HS-27A (cell line): ENCODE data around the gene TCF12.
"Not testable (repeated sequence)": the region's sequence is repeated elsewhere in the genome, so short reads cannot be mapped to it uniquely, and the experiment has no call there.

Source experiments
- DNase-seq: peaks from one replicate; pipeline ENCODE4 v3.0.0-alpha.2; 2012; ENCODE audit warnings: low read depth, missing footprints

Gene TCF12

DNA sequence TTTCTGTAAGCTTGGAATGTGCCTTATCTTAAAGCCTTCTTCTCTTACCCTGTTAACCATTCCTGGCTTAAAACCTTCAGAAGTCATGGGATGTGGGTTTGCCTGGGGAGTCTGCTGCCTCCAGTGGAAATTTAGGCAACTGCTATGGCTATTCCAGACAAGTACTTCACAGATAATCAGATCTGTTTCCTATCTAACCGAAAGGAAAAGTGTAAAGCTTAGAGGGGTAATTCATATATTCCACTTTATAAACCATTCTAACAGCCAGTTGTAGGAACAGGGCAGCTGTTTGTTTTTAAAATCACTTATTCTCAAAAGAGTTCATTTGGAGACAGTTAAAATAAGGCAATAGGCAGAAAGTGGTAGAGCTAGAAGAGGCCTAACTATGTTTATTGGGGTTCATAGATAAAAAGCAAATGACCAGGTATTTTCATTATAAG is 219.9 kb downstream of the TCF12 start:
- DNase-seq: peak; percentile 40

DNA sequence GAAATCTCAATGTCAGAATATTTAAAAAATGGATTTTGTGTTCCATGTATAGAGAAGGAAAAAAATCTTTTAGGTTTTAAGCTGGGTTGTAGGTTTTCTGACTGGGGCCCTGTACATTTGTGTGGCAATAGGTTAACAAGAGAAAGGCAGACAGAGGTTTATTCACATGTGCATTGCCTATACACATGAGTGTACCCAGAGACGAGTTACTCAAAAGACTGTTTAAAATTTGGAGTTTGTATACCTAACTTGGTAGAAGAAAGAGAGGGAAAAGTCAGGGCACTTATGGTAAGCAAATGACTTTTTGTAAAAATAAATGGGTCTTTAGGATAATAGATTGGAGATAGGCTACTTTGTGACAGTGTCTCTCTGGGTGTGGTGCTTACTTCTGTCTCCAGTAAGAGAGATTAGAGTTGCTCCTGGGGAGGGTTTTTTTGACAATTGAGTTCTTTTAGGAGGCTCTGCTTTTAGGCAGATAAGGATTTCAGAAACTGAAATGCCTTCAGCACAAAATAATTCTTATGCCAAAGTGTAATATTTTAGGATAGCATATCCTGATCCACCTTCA is 225.2 kb downstream of the TCF12 start:
- no peak for DNase-seq

DNA sequence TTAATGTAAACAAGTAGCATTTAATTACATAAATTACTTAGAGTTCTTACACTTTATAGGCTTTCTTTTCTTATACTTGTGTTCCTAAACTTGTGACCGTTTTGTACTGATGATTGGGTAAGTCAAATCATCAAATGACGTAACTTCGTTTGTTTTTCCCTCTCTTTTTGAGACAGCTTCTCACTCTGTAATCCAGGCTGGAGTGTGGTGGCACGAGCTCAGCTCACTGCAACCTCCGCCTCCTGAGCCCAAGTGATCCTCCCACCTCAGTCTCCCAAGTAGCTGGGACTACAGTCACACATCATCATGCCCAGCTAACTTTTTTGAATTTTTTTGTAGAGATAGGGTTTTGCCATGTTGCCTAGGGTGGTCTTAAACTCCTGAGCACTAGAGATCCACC is 226.0 kb downstream of the TCF12 start:
- no peak for DNase-seq

DNA sequence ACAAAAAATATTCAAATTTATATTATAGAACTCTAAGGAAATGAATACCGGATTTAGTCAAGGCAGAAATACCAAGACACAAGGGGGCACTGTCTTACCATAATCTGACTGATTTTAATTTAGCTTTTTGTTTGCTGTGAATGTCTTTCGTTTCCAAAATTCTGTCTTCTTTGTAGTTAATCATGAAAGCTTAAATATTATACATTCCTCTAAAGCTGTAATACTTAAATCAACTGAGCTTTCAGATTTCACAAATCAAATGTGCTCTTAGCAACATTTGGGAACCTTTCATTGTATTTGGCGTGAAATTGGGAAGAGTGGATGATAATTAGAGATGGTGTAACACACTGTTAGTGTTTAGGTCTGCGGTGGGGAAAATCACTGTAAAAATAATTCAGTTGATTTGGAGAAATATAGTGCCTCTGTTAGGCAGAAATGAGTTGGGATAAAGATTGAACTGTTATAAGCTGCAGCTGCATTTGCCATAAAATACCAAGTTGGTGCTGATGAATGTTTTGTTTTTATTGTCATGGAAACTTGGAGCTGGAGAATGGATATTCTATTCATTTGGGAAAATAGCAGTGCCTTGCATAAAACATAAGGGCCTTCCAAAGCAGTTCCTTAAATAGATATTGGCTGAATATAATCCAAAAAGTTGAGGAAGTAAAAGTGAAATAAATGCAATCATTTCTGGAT is 228.2 kb downstream of the TCF12 start:
- DNase-seq: peak; percentile 41

DNA sequence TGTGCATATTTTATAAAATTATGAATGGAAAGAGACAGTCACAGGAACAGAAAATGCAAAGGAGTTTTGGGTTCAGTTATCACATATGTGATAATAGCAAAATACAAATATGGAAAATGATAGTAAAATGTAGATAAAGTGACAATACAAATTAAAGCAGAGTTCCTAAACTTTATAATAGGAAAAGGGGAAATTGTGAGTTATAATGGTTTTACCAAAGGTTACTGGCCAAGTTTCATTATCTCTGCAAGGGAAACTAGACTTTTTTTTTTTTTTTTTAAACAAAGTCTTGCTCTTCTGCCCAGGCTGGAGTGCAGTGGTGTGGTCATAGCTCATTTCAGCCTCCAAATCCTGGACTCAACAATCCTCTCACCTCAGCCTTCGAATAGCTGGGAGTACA is 229.2 kb downstream of the TCF12 start:
- DNase-seq: no peak

DNA sequence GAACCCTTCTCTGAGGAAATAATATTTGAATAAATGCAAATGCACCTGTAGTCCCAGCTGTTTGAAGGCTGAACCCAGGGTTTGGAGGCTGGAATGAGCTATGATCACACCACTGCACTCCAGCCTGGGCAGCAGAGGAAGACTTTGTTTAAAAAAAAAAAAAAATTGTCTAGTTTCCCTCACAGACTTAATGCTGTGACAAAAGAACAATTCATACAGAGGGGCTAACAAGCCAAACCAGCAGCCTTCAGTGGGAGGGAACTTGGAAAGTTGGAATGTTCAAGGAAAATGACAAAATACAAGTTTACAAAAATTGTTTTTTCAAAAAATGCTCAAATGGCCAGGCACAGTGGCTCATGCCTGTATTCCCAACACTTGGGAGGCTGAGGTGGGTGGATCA is 229.8 kb downstream of the TCF12 start:
- no peak for DNase-seq

DNA sequence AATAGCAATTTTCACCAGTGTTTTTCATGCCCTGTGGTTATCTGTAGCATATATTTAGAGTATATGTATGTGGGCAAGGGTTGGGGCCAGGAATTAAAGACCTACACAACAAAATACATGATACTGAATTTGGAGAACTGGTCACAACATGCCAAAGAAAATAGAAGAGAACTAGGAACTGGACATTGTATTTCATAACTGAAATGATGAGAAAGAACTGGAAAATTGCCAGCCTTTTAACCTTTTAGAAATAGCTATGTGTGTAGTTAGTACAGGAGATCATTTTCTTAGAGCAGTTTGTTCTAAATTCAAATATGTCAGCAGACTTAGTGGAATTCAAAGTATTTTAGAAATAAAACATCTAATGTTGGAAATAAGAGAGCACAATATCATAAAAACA is 230.8 kb downstream of the TCF12 start:
- DNase-seq: no peak

DNA sequence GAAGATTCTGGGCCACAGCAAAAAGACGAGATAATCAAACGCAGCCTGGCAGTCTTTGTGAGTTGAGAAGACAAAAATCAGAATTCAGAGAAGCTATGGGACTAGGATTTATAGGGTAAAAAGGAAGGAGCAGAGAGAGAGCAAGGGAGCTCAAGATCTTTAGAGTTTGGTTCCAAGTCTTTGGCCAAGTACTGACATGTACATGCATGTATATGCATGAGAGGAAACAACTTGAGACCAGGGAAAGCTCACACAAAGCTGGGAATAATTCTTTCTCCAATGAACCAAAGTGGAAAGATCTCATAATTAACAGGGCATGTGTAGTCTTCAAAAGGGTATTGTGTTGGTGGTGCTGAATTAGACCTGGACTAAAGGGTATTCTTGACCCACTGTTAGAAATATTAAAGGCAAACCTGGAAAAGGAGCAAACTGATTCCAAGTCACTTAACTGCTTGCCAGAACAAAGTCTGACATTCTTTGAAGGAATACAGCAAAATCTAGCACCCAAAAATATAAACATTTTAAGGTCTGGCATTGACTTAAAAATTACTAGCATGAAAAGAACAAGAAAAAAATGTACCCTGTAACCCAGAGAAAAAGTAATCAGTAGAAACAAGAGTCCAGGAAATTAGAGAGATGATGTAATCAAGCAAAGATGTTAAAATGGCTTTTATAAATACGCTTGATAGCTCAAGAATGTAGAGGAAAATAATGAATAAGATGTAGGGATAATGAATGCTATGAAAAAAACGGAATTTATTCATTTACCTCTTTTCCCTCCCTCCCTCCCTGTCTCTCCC is 231.8 kb downstream of the TCF12 start:
- DNase-seq: no peak

DNA sequence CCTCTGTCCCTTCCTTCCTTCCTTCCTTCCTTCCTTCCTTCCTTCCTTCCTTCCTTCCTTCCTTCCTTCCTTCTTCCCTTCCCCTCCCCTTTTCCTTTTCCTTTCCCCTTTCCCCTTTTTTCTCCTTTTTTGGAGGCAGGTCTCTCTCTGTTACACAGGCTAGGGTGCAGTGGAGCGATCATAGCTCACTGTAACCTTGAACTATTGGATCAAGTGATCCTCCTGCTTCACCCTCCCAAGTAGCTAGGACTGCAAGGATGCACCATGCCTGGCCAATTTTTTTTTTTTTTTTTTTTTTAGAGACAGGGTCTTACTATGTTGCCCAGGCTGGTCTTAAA is 232.4 kb downstream of the TCF12 start:
- DNase-seq: not testable (repeated sequence)

DNA sequence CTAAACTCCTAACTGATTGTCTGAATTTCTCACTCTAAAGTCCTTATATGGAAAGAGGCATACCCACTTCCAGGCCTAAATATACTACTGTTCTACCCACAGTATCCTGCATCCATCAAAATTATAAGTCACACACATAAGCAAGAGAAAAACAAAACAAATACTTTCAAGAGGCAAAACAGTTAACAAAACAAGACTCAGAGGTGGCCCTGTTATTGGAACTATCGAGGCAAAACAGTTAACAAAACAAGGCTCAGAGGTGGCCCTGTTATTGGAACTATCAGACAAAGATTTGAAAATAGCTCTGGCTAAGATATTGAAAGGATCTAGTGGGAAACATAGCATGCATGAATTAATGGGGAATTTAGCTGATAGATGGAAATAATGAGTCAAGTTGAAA is 233.7 kb downstream of the TCF12 start:
- no peak for DNase-seq

DNA sequence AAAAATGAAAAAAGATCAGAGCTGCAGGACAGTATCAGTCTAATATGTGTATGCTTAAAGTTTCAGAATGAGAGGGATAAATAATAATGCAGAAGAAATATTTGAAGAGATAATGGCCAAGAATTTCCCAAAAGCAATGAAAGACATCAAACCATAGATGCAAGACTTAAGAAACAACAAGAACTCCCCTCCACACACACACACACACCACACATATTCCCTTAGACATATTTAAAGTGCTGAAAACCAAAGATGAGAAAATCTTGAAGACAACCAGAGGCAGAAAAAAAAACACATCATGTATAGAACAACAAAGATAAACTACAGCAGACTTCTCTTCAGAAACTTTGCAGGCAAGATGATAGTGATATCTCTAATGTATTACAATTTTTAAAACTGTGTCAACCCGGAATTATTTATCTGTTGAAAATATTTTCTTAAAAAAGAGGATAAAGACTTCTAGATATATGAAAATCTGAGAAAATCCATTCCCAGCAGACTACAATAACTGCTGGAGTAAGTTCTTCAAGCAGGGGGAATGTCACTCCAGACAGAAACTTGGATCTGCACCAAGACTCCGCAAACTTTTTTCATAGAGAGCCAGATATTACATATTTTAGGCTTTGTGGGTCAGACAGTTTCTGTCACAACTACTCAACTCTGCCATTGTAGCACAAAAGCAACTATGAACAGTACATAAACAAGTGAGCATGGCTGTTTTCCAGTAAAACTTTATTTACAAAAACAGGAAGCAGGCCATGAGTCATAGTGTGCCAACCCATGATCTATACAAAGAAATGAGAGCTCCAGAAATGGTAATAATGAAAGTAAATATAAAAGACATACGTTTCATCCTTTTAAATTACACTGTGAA is 234.5 kb downstream of the TCF12 start:
- no peak for DNase-seq

DNA sequence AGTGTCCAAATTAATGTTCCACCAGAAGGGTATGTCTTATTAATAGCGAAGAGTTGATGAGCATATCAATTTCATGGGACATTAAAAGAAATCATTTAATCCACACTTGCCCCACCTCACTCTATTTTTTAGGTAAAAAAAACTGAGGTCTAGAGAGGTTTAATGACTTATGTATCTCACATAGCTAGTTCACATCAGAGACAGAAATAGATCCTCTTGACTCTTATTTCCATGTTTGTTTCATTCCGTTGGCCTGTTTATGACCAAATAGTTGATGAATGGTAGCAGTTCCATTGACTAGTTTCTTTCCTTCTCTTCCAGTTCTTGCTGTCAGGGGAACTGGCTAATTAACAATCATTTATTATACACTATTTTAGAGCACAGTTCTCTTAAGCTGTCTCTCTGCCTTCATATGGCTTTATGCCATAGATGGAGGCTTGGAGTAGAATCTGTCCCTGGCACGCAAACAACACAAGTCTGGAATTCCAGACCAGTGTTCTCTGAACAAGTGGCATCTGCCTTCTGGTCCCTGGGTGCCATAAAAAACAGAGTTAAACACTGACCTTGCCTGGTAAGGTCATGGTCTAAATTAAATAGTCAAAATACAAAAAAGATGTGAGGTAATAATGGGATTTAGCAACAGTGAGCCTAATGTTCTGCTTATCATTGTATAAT is 237.9 kb downstream of the TCF12 start:
- no peak for DNase-seq

DNA sequence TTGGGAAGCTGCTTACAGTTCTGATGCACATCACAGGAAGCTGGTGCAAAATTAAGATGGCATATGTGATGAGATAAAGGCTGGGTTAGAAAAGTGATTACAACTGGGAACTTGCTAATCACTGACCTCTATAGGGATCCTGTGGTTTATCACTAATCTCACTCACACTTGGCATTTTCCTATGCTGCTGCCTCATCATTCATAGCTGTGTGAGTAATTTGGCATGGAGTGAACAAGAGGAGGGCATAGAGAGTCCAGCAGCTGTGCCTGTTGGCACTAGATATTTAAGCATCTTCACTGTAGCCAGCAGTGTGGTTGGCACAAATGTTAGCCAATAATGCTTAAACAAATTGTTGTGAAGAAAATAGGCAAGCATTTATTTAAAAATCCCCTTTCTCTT is 240.1 kb downstream of the TCF12 start:
- peak; percentile 68 for DNase-seq

DNA sequence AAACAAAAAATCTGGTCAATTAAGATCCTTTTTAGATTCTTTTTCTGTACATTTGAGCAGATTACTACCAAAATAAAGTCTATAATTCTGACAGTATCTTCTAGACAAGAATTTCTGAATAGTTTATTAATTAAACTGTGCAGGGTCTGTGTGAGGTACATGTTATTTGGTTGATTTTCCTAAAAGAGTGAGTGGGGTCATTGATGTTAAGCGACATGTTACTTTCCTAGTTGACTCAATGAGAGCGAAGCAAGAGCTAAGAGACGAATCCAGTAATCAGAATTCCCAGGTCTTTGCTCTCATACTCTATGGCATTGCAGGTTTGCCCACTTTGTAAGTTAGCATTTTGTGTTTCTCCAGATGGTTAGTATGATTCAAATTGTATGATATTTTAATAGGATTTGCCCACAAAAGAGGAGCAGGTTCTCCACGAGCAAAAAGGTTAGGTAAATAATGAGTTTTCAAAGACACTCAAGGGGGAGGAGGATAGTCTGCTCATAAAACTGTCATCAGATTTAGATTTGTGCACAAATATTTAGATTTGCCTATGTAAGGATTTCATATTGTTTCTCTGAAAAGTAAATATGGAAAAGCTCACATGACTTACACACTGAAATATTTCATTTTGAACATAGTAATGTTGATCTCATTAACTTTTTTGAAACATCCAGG is 240.7 kb downstream of the TCF12 start:
- no peak for DNase-seq

DNA sequence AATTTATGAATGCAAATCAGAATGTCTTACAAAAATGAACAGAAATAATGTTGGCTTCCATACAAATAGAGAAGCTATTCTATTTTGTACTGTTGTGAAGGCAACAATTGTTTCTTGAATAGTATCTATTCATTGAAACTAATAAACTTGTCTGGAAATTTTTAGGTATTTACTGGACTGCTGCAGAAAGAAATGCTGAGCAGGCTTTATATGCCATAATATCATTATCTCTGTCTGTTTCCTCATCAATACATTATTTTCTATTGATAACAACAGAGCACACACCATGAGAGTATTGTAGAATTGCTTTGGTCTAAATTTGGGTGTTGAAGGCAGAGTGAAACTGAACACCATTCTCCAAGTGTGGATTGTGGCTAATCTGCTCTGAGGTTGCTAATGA is 241.3 kb downstream of the TCF12 start:
- no peak for DNase-seq

DNA sequence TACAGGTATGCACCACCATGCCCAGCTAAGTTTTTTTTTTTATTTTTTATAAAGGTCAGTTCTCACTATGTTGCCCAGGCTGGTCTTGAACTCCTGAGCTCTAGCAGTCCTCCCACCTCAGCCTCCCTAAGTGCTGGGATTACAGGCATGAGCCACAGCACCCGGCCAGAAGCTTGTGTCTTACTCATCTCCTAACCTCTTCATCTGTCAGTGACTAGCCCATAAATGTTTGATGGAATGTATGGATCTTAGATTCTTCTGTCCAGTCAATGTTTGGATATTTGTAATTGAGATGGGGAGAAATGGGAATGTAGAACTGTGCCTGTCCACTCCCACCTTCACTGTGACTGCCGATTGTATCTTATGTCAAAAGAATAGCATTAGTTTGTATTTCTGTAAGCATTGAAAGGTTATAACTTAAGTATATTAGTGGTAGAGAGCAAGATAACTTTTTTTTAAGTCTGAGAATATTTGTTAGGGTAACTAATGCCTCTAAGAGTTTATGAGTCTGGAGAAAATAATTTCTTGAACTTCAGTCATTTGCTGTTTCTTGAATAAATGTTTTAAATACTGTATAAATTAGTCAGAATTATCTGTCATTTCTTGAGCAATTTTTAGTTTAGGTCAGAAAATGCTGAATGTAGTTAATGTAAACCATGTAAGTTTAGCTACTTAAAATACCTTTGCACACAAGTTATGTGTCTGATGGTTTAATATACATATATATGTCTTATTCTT is 242.5 kb downstream of the TCF12 start:
- DNase-seq: peak; percentile 82

DNA sequence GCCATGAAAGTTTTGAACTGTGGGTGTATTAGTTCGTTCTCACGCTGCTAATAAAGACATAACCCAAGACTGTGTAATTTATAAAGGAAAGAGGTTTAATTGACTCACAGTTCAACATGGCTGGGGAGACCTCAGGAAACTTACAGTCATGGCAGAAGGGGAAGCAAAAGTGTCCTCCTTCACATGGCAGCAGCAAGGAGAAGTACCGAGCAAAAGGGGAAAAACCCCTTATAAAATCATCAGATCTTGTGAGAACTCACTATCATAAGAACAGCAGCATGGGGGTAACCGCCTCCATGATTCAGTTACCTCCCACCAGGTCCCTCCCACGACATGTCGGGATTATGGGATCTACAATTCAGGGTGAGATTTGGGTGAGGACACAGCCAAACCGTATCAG is 245.8 kb downstream of the TCF12 start:
- not testable (repeated sequence) for DNase-seq

DNA sequence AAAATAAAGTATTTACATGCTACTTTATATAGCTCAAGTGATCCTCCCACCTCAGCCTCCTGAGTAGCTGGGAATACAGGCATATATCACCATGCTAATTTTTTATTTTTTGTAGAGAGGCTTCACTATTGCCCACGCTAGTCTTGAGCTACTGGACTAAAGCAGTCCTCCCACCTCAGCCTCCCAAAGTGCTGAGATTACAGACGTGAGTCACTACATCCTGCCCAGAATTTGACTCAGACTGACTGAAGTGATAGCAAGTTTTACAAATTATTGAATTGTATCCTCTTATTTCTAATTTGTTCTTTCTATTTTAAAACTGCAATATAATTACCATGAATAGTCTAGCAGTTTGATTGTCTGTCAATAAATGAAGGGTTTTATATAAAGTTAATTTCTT is 247.5 kb downstream of the TCF12 start:
- peak; percentile 30 for DNase-seq

DNA sequence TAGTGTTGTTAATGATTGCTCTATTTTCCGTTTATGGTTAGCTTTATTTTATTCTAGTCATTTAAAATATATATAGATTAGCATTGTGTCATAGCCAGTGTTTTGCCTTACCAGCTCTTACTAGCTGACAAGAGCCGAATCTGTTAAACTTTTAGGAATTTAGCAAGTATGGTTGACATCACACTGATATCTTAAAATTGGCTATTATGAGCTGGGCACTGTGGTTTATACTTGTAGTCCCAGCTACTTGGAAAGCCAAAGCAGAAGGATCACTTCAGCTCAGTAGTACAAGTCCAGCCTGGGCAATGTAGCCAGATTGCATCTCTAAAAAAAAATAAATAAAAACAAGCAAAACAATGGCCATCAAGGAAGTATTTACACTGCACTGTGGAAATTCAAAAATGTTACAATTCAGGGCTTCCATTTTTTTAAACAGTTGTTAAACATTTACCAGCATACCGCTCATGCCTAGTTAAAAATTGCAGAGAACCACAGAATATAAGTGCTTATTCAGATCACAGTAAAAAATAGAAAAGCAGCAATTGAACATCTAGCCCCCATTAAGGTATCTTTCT is 249.5 kb downstream of the TCF12 start:
- DNase-seq: no peak

DNA sequence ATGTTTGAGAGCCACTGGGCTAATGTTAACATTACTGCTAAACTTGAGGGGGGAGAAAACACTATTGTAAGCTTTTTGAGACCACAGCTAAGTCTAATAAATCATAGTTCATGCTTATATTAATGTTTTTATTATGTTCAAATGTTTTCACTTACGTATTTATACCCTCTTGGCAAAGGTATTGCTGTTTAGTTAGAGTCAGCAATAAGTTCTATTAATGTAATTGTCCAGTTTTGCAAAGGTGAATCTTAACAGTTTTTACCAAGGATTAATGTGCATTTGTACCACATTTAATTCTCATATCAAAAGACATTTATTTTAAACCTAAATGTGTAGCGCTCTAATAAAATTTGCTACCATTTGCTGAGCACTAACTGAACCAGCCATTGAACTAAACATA is 251.2 kb downstream of the TCF12 start:
- DNase-seq: no peak
